GM19372 (cell line): ENCODE data around the gene NLRX1.
"Not testable (repeated sequence)": the region's sequence is repeated elsewhere in the genome, so short reads cannot be mapped to it uniquely, and the experiment has no call there.

Source experiments
- ATAC-seq: cut with Tn5 transposase; IDR thresholded peaks from one replicate; pipeline ENCODE4 v1.9.1; 2021; ENCODE audit warnings: mild to moderate bottlenecking, low read depth, moderate library complexity; ENCODE audit not compliant: unreplicated experiment

The NLRX1 gene

GRCh38 chr11:119205574-119206510, 37.3 kb downstream of the NLRX1 start, which contains the start of gene CBL:
Gene CBL, plus strand, starts transcription at chr11:119206339. Its CDS starts 79 bp downstream, at chr11:119206418.
- ATAC-seq: peak; percentile 72

- peak; percentile 28 for ATAC-seq
Measured at GRCh38 chr11:119206511-119207414, 38.2 kb downstream of the NLRX1 start.

- no peak for ATAC-seq
Measured at GRCh38 chr11:119207415-119207960, 39.0 kb downstream of the NLRX1 start.

- ATAC-seq: no peak
Measured at GRCh38 chr11:119209186-119209585, 40.7 kb downstream of the NLRX1 start.

- ATAC-seq: no peak
Measured at GRCh38 chr11:119210050-119210449, 41.5 kb downstream of the NLRX1 start.

- ATAC-seq: no peak
Measured at GRCh38 chr11:119218141-119218878, 49.8 kb downstream of the NLRX1 start.

GRCh38 chr11:119222308-119222707, 53.8 kb downstream of the NLRX1 start:
- ATAC-seq: no peak

- no peak for ATAC-seq
Measured at GRCh38 chr11:119222891-119223290, 54.4 kb downstream of the NLRX1 start.

- no peak for ATAC-seq
Measured at GRCh38 chr11:119223856-119224255, 55.3 kb downstream of the NLRX1 start.

- ATAC-seq: not testable (repeated sequence)
Measured at GRCh38 chr11:119228535-119229287, 60.2 kb downstream of the NLRX1 start.

GRCh38 chr11:119229288-119229672, 60.8 kb downstream of the NLRX1 start:
- no peak for ATAC-seq

- no peak for ATAC-seq
Measured at GRCh38 chr11:119229741-119230140, 61.2 kb downstream of the NLRX1 start.
